Neural cell (in vitro differentiated cells): ENCODE results near the gene SNRPA. TPM values are rescaled to one million over a fixed set of nuclear protein-coding genes. Genes with fewer than 3 reads are reported as not detected.

Experiments used
- H2AFZ ChIP-seq: fragments of 200-600, 300-800 bp; sonication (generic), shearing (Covaris generic); 2 replicates; pipeline ENCODE4 v1.6.0; 2014; ENCODE audit warnings: low read depth, mild to moderate bottlenecking, antibody characterized with exemption, low read length, moderate library complexity
- H3F3A ChIP-seq: fragments of 200-600 bp; shearing (Covaris generic); 2 replicates; pipeline ENCODE4 v1.6.1; 2016; ENCODE audit warnings: mild to moderate bottlenecking, moderate library complexity, mixed read lengths, antibody characterized with exemption, low read length; ENCODE audit not compliant: insufficient read depth, poor library complexity, severe bottlenecking
- H3K27ac ChIP-seq: fragments of 200-600, 300-800 bp; sonication (generic), shearing (Covaris generic); 2 replicates; pipeline ENCODE4 v1.5.1; 2014; ENCODE audit warnings: mild to moderate bottlenecking, low read length, moderate library complexity
- H3K27me3 ChIP-seq: fragments of 300-800, 200-600 bp; sonication (generic), shearing (Covaris generic); 2 replicates; pipeline ENCODE4 v1.6.0; 2014; ENCODE audit warnings: mild to moderate bottlenecking, low read depth, low read length, moderate library complexity; ENCODE audit not compliant: insufficient read depth
- H3K36me3 ChIP-seq: fragments of 300-800, 200-600 bp; sonication (generic), shearing (Covaris generic); 2 replicates; pipeline ENCODE4 v1.5.1; 2014; ENCODE audit warnings: mild to moderate bottlenecking, antibody characterized with exemption, low read length, moderate library complexity; ENCODE audit not compliant: insufficient read depth
- H3K4me2 ChIP-seq: fragments of 300-800, 200-600 bp; sonication (generic), shearing (Covaris generic); 2 replicates; pipeline ENCODE4 v1.6.0; 2014; ENCODE audit warnings: mild to moderate bottlenecking, low read length
- H3K4me3 ChIP-seq: fragments of 300-800, 200-600 bp; sonication (generic), shearing (Covaris generic); 2 replicates; pipeline ENCODE4 v1.5.1; 2014; ENCODE audit warnings: mild to moderate bottlenecking, low read length, moderate library complexity
- H3K79me2 ChIP-seq: fragments of 200-600 bp; shearing (Covaris generic); replicated peaks from 2 replicates; pipeline ENCODE4 v1.6.0; 2014; ENCODE audit warnings: mild to moderate bottlenecking, low read length, moderate library complexity; ENCODE audit not compliant: insufficient read depth
- H3K9ac ChIP-seq: fragments of 300-800, 200-600 bp; sonication (generic), shearing (Covaris generic); 2 replicates; pipeline ENCODE4 v1.6.1; 2016; ENCODE audit warnings: mild to moderate bottlenecking, low read length, mixed read lengths
- H3K9me2 ChIP-seq: fragments of 200-600 bp; shearing (Covaris generic); 2 replicates; pipeline ENCODE4 v1.6.1; 2016; ENCODE audit warnings: mild to moderate bottlenecking, low read length, mixed read lengths; ENCODE audit not compliant: insufficient read depth
- H3K9me3 ChIP-seq: fragments of 200-600, 300-800 bp; sonication (generic), shearing (Covaris generic); 2 replicates; pipeline ENCODE4 v1.6.1; 2016; ENCODE audit warnings: mild to moderate bottlenecking, mixed run types, low read length, moderate library complexity, mixed read lengths
- H4K20me1 ChIP-seq: fragments of 200-600 bp; shearing (Covaris generic); 2 replicates; pipeline ENCODE4 v1.6.1; 2016; ENCODE audit warnings: mild to moderate bottlenecking, mixed run types; ENCODE audit not compliant: insufficient read depth
- CTCF ChIP-seq: fragments of 450-650 bp; IDR thresholded peaks from 2 replicates; pipeline ENCODE4 v1.5.1; 2014; ENCODE audit warnings: antibody characterized with exemption, mild to moderate bottlenecking, moderate library complexity; ENCODE audit not compliant: poor library complexity, severe bottlenecking
- EP300 ChIP-seq: fragments of 450-650 bp; conservative IDR thresholded peaks from 2 replicates; pipeline ENCODE4 v1.6.1; 2014; ENCODE audit warnings: antibody characterized with exemption, mild to moderate bottlenecking, moderate library complexity; ENCODE audit not compliant: poor library complexity, severe bottlenecking
- EZH2 ChIP-seq: fragments of 200-600, 300-800 bp; shearing (Covaris generic), sonication (generic); IDR thresholded peaks from 2 replicates; pipeline ENCODE4 v1.6.1; 2014; ENCODE audit warnings: antibody characterized with exemption, low read length, borderline replicate concordance, mild to moderate bottlenecking; ENCODE audit not compliant: insufficient read depth, poor library complexity, severe bottlenecking
- MXI1 ChIP-seq: fragments of 450-650 bp; conservative IDR thresholded peaks from 2 replicates; pipeline ENCODE4 v1.6.1; 2014; ENCODE audit warnings: antibody characterized with exemption, mild to moderate bottlenecking; ENCODE audit not compliant: poor library complexity, severe bottlenecking
- POLR2AphosphoS5 ChIP-seq: IDR thresholded peaks from 2 replicates; pipeline ENCODE4 v1.6.1; 2012
- RAD21 ChIP-seq: fragments of 450-650 bp; conservative IDR thresholded peaks from 2 replicates; pipeline ENCODE4 v1.6.1; 2014; ENCODE audit warnings: antibody characterized with exemption, mild to moderate bottlenecking, moderate library complexity
- REST ChIP-seq: IDR thresholded peaks from 2 replicates; pipeline ENCODE4 v1.6.1; 2012; ENCODE audit warnings: borderline replicate concordance
- SMC3 ChIP-seq: fragments of 450-650 bp; conservative IDR thresholded peaks from 2 replicates; pipeline ENCODE4 v1.6.1; 2014; ENCODE audit warnings: antibody characterized with exemption, mild to moderate bottlenecking, moderate library complexity; ENCODE audit not compliant: poor library complexity
- TAF1 ChIP-seq: IDR thresholded peaks from 2 replicates; pipeline ENCODE4 v1.6.1; 2012; ENCODE audit warnings: low read depth
- polyA plus RNA-seq: library from polyadenylated mRNA; depleted of rRNA; stranded (reverse); fragments of >200 nt; gene quantifications from 2 replicates; pipeline ENCODE4 v1.2.3, GENCODE V29; 2014

SNRPA gene
- polyA plus RNA-seq, 1 donor from 2014 or later = 29.9 TPM

GRCh38 chr19:40780582-40780981 lies 29.6 kb downstream of the SNRPA start:
- Histone ChIP-seq H3F3A (peaks cover 4% of the 10 kb centered on the region), H3K79me2 (no peaks in the 10 kb centered on the region), H3K27me3 (no peaks in the 10 kb centered on the region), H3K4me3 (no peak overlapping the region), H3K4me2 (no peak overlapping the region), H3K9me2 (no peaks in the 10 kb centered on the region), H3K36me3 (no peaks in the 10 kb centered on the region), H3K9me3 (no peaks in the 10 kb centered on the region), H2AFZ (no peak overlapping the region), H4K20me1 (no peaks in the 10 kb centered on the region), H3K27ac (no peak overlapping the region), H3K9ac (no peak overlapping the region)
- TF ChIP-seq EP300 (no peak), REST (no peak), SMC3 (no peak), RAD21 (no peak), POLR2AphosphoS5 (no peak), TAF1 (no peak), CTCF (no peak), MXI1 (no peak), EZH2 (no peak)

- Histone ChIP-seq H4K20me1 (no peaks in the 10 kb centered on the region), H2AFZ (no peak overlapping the region), H3K4me2 (no peak overlapping the region), H3K9me3 (no peaks in the 10 kb centered on the region), H3F3A (peaks cover 4% of the 10 kb centered on the region), H3K9me2 (no peaks in the 10 kb centered on the region), H3K27ac (no peak overlapping the region), H3K79me2 (no peaks in the 10 kb centered on the region), H3K36me3 (no peaks in the 10 kb centered on the region), H3K9ac (no peak overlapping the region), H3K4me3 (no peak overlapping the region), H3K27me3 (no peaks in the 10 kb centered on the region)
- no peak for TF ChIP-seq TAF1
Measured at GRCh38 chr19:40781140-40781539, 30.1 kb downstream of the SNRPA start.

- Histone ChIP-seq H3K27ac (no peak overlapping the region), H3K79me2 (no peaks in the 10 kb centered on the region), H3K4me3 (no peak overlapping the region), H3F3A (no peaks in the 10 kb centered on the region), H3K9me2 (no peaks in the 10 kb centered on the region), H3K9me3 (no peaks in the 10 kb centered on the region), H3K4me2 (no peak overlapping the region), H3K9ac (no peak overlapping the region), H3K36me3 (no peaks in the 10 kb centered on the region), H4K20me1 (no peaks in the 10 kb centered on the region), H3K27me3 (no peaks in the 10 kb centered on the region), H2AFZ (no peak overlapping the region)
- TF ChIP-seq EZH2 = no peak
- TF ChIP-seq RAD21 = no peak
- no peak for TF ChIP-seq MXI1
- no peak for TF ChIP-seq CTCF
- no peak for TF ChIP-seq SMC3
- TF ChIP-seq REST = no peak
- no peak for TF ChIP-seq TAF1
- TF ChIP-seq POLR2AphosphoS5 = no peak
- no peak for TF ChIP-seq EP300
Measured at GRCh38 chr19:40783711-40784110, 32.7 kb downstream of the SNRPA start.
